Left lung (tissue), 10 donors: ENCODE data around the gene RICTOR. TPM values are rescaled to one million over a fixed set of nuclear protein-coding genes. Genes with fewer than 3 reads are reported as not detected.

Experiments used
- ATAC-seq: fragments of 200-7000 bp; cut with Tn5 transposase; one replicate; pipeline ENCODE4 v1.9.1; 2020; ENCODE audit warnings: moderate library complexity
- DNase-seq, 4 donors: peaks; one replicate each; pipeline ENCODE4 v3.0.0-alpha.2; 2013 to 2020
- H3K27ac ChIP-seq, 2 donors: fragments of 200-600 bp; sonication (generic) in 1 of 2; one replicate each; pipeline versions ENCODE4 v1.5.0 to v1.8.0; 2020 to 2021
- H3K27me3 ChIP-seq, 2 donors: fragments of 200-600 bp; sonication (generic) in 1 of 2; one replicate each; pipeline versions ENCODE4 v1.5.0 to v1.8.0; 2020 to 2021
- H3K36me3 ChIP-seq, 2 donors: fragments of 200-600 bp; sonication (generic) in 1 of 2; one replicate each; pipeline versions ENCODE4 v1.5.0 to v1.8.0; 2020 to 2021
- H3K4me1 ChIP-seq, 2 donors: fragments of 200-600 bp; one replicate each; pipeline ENCODE4 v1.8.0; 2021
- H3K4me3 ChIP-seq, 2 donors: fragments of 200-600 bp; sonication (generic) in 1 of 2; one replicate each; pipeline versions ENCODE4 v1.5.0 to v1.8.0; 2020 to 2021; ENCODE audit warnings: mild to moderate bottlenecking in 1 of 2
- H3K9me3 ChIP-seq, 2 donors: fragments of 200-600 bp; sonication (generic) in 1 of 2; one replicate each; pipeline versions ENCODE4 v1.5.0 to v1.8.0; 2020 to 2021
- intact Hi-C, 2 donors: fragments of 100-400 bp; cut with DNase I; formaldehyde crosslinking; loops; one replicate each; pipeline versions ENCODE4 v1.11.2 to v1.14.2; 2022
- polyA plus RNA-seq, 6 donors: library from polyadenylated mRNA; unstranded; fragments of 120-200 nt; gene quantifications; one replicate each; pipeline ENCODE4 v1.2.1, GENCODE V29; 2013; ENCODE audit not compliant: insufficient read length in 6 of 6
- total RNA-seq, 2 donors: library from RNA; stranded (reverse); fragmentation: NEBNext Ultra II Directional; extraction: Animal tissue kit (Norgen Biotek cat#: 25700); gene quantifications; one replicate each; pipeline ENCODE4 v1.2.1, GENCODE V29; 2021
- TF ChIP-seq, protein P1 (sequence below), 2 donors: fragments of 200-600 bp; sonication (generic) in 1 of 2; IDR thresholded peaks; one replicate each; pipeline versions ENCODE4 v1.5.0 to v1.8.0; 2021; ENCODE audit warnings: antibody characterized with exemption in 2 of 2
- donor health status: DM: no; HTN: yes; CAD: no.
- donor health status: DM: no; HTN: no; CAD: no.

Gene RICTOR
- total and polyA plus RNA-seq, 8 donors, result 28.2 to 37.5 (median 31.9) TPM

DNA sequence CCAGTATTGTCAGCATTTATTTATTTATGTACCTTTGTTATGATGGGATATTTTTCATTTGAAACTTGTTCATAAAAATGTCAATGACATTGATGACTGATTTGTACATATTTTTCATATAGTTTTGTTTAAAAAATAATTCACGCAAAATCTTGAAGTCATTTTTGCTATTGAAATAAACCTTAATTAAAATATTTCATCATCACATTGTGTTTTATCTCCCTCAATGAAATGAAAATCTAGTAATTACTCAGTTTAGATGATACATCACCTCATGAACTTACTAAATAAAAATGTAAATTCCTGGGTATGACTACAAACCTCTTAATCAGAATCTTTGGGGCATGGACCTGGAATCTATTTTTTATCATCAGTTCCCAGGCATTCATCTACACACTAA, 138.8 kb downstream of the RICTOR start:
- DNase-seq (no peak), ATAC-seq (no peak)
- H3K27me3 ChIP-seq, result no peaks in the 10 kb centered on the region
- no peak overlapping the region for H3K4me3 ChIP-seq
- H3K4me1 ChIP-seq, result no peaks in the 10 kb centered on the region
- no peaks in the 10 kb centered on the region for H3K9me3 ChIP-seq
- TF ChIP-seq, protein P1, sequence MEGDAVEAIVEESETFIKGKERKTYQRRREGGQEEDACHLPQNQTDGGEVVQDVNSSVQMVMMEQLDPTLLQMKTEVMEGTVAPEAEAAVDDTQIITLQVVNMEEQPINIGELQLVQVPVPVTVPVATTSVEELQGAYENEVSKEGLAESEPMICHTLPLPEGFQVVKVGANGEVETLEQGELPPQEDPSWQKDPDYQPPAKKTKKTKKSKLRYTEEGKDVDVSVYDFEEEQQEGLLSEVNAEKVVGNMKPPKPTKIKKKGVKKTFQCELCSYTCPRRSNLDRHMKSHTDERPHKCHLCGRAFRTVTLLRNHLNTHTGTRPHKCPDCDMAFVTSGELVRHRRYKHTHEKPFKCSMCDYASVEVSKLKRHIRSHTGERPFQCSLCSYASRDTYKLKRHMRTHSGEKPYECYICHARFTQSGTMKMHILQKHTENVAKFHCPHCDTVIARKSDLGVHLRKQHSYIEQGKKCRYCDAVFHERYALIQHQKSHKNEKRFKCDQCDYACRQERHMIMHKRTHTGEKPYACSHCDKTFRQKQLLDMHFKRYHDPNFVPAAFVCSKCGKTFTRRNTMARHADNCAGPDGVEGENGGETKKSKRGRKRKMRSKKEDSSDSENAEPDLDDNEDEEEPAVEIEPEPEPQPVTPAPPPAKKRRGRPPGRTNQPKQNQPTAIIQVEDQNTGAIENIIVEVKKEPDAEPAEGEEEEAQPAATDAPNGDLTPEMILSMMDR (IDR thresholded peaks at IDR 0.05), result no peak
- H3K36me3 ChIP-seq, result peaks cover 0 to 67% of the 10 kb centered on the region in 2 donors
- intact Hi-C loops, result no loop called here
- H3K27ac ChIP-seq, result no peak overlapping the region

DNA sequence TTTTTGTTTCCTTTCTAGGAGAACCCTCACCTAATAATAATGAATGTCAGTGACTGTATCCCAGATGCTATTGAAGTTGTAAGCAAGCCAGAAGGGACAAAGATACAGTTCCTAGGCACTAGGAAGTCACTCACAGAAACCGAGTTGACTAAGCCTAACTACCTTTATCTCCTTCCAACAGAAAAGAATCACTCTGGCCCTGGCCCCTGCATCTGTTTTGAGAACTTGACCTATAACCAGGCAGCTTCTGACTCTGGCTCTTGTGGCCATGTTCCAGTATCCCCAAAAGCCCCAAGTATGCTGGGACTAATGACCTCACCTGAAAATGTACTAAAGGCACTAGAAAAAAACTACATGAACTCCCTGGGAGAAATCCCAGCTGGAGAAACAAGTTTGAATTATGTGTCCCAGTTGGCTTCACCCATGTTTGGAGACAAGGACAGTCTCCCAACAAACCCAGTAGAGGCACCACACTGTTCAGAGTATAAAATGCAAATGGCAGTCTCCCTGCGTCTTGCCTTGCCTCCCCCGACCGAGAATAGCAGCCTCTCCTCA, 141.3 kb downstream of the RICTOR start:
- H3K27ac ChIP-seq, result no peak overlapping the region
- DNase-seq (no peak), ATAC-seq (no peak)
- H3K4me3 ChIP-seq, result no peak overlapping the region
- H3K27me3 ChIP-seq, result no peaks in the 10 kb centered on the region
- peaks cover 0 to 76% of the 10 kb centered on the region in 2 donors for H3K36me3 ChIP-seq
- TF ChIP-seq, protein P1 (IDR thresholded peaks at IDR 0.05), result no peak
- no peaks in the 10 kb centered on the region for H3K9me3 ChIP-seq
- intact Hi-C loops, result no loop called here
- no peaks in the 10 kb centered on the region for H3K4me1 ChIP-seq

DNA sequence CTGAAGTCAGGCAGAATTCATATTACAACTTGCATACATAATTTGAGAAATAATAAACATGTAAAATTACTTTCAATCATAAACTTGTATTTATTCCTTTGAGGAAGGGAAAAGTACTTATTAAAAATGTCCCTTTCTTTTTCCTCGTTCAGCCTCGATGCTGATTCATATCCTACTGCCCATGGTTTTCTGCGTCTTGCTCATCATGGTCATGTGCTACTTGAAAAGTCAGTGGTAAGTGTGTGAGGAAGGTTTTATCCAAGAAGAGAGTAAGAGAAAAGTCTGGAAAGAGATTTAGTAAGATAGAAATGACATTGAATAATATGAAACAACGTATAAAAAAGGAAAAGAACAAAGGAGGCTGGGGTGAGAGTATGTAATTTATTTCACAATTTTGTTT, 142.5 kb downstream of the RICTOR start:
- Histone ChIP-seq H3K9me3 (no peaks in the 10 kb centered on the region), H3K4me3 (no peak overlapping the region), H3K36me3 (peaks cover 0 to 82% of the 10 kb centered on the region in 2 donors), H3K27ac (no peak overlapping the region), H3K4me1 (no peaks in the 10 kb centered on the region), H3K27me3 (no peaks in the 10 kb centered on the region)
- ATAC-seq (no peak), DNase-seq (no peak)
- intact Hi-C loops, result no loop called here
- TF ChIP-seq, protein P1 (IDR thresholded peaks at IDR 0.05), result no peak

DNA sequence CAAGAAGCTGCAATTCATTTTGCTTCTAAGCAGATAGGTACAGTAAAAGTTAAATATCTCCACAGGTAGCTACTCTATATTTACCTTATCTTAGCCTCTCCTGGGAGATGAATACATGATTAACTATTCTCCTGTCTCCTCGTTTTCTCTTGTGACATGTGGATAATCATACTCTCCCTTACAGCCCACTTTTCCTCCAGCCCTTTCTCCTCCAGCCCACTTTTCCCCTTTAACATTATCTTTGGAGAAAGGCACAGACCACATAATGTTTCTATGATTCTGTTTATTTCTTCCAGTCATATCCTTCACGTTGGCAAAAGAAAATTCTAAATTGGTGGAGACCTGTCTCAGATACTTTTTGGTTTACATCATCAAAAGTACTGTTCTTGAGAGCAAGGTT, 144.4 kb downstream of the RICTOR start:
- TF ChIP-seq, protein P1 (IDR thresholded peaks at IDR 0.05), result no peak
- intact Hi-C loops, result no loop called here
- Histone ChIP-seq H3K9me3 (no peaks in the 10 kb centered on the region), H3K4me1 (no peaks in the 10 kb centered on the region), H3K4me3 (no peak overlapping the region), H3K27ac (no peak overlapping the region), H3K27me3 (no peaks in the 10 kb centered on the region), H3K36me3 (peaks cover 0 to 84% of the 10 kb centered on the region in 2 donors)
- DNase-seq, result no peak
- no peak for ATAC-seq

DNA sequence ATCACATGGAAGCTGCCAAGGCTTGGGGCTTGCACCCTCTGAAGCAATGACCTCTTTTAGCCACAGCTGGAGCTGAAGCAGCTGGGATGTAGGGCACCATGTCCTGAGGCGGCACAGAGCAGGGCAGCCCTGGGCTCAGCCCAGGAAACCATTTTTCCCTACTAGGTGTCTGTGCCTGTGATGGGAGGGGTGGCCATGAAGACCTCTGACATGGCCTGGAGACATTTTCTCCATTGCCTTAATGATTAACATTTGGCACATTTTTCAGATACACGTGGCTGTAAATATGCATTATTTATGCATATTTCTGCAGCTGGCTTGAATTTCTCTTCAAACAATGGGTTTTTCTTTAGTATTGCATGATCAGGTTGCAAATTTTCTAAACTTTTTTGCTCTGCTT, 146.7 kb downstream of the RICTOR start:
- intact Hi-C loops, result no loop called here
- TF ChIP-seq, protein P1 (IDR thresholded peaks at IDR 0.05), result no peak
- no peak overlapping the region for H3K4me3 ChIP-seq
- DNase-seq (no peak), ATAC-seq (no peak)
- H3K36me3 ChIP-seq, result peaks cover 0 to 80% of the 10 kb centered on the region in 2 donors
- H3K9me3 ChIP-seq, result no peaks in the 10 kb centered on the region
- no peak overlapping the region for H3K27ac ChIP-seq
- H3K4me1 ChIP-seq, result no peaks in the 10 kb centered on the region
- H3K27me3 ChIP-seq, result no peaks in the 10 kb centered on the region
